ENCODE data around the gene MTAP. TPM values are rescaled to one million over a fixed set of nuclear protein-coding genes. Genes with fewer than 3 reads are reported as not detected.

The MTAP gene
- total RNA-seq, 4 donors from 2014 or later: 4.5 to 15.1 (median 13.6) TPM

DNA sequence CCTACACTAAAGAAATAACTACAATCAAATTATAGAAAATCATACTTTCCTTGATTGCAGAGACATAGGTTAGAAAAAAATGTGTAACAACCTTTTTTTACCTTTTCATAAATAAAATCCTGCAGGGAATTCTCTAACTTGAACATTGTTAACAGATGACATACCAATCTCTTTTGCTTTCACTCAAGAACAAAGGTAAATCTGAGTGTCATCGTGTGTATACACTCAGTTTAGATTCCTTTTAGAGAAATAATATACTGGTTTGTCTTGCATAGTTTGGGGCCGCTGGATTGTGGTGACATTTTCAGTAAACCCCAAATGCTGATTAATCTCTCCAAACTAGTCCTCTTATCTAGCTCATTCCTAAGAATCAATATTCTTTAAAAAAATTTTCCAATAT is 20.8 kb upstream of the MTAP start:
- DNase-seq: no peak
- H3K36me3 ChIP-seq: no peaks in the 10 kb centered on the region
- intact Hi-C loops (cut with DNase I; ENCODE audit: low total_unique reads) (no loop called here), in situ Hi-C loops (cut with MboI; ENCODE audit: low pct_ligation_motif_present in 1 of 4, low pct_unique_long_range_greater_than_20kb in 1 of 4, low sequenced_read_pairs in 3 of 4) (loop anchor here (25.0 kb wide), 3 partner anchors 319 to 544 kb away; partner anchors contain the start of genes IFNA14 (in 2 of the 4), IFNA17 (in 2 of the 4) and IFNA5 (in 2 of the 4))
- H3K9me3 ChIP-seq: no peaks in the 10 kb centered on the region
- WGBS, 2 donors (ENCODE audit: low coverage in 1 of 2): 64 to 71% methylated on average over 2 of the region's 2 CpGs
- no peak overlapping the region for H3K27ac ChIP-seq
- no peaks in the 10 kb centered on the region for H3K4me1 ChIP-seq
- no peaks in the 10 kb centered on the region for H3K27me3 ChIP-seq
- no peak overlapping the region for H3K4me3 ChIP-seq
- TF ChIP-seq POLR2AphosphoS5 (IDR thresholded peaks at IDR 0.05): no peak
- no peak for TF ChIP-seq CTCF (IDR thresholded peaks at IDR 0.05)
- no peak for TF ChIP-seq EP300 (IDR thresholded peaks at IDR 0.05; ENCODE audit: low read depth)
- TF ChIP-seq POLR2A (IDR thresholded peaks at IDR 0.05): no peak

DNA sequence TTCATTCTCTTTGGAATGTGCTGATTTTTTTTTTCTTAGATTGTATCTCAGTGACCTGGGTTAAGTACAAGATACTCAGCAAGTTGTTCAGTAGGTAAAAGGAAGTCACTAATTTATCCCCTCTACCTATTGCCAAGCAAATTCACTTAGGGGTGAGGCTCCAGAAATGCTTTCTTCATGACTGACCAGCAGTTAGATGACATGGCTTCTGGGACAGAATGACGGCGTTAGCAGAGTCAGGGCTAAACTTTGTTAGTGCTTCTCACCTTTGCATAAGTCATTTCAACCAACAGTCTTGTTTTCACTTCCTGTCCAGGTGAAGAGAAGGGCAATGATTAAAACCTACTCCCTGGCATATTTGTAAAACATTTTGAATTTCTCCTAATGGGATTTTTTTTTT is 20.2 kb upstream of the MTAP start:
- intact Hi-C loops (cut with DNase I; ENCODE audit: low total_unique reads) (no loop called here), in situ Hi-C loops (cut with MboI; ENCODE audit: low pct_ligation_motif_present in 1 of 4, low pct_unique_long_range_greater_than_20kb in 1 of 4, low sequenced_read_pairs in 3 of 4) (loop anchor here (25.0 kb wide), 3 partner anchors 320 to 545 kb away; partner anchors contain the start of genes IFNA14 (in 2 of the 4), IFNA17 (in 2 of the 4) and IFNA5 (in 2 of the 4))
- H3K27ac ChIP-seq: no peak overlapping the region
- no peaks in the 10 kb centered on the region for H3K9me3 ChIP-seq
- no peak for DNase-seq
- WGBS, 2 donors (ENCODE audit: low coverage in 1 of 2): 39 to 80% methylated on average over 2 of the region's 2 CpGs
- H3K4me3 ChIP-seq: no peak overlapping the region
- H3K27me3 ChIP-seq: no peaks in the 10 kb centered on the region
- no peaks in the 10 kb centered on the region for H3K36me3 ChIP-seq
- TF ChIP-seq EP300 (IDR thresholded peaks at IDR 0.05; ENCODE audit: low read depth): no peak
- no peak for TF ChIP-seq CTCF (IDR thresholded peaks at IDR 0.05)
- H3K4me1 ChIP-seq: no peaks in the 10 kb centered on the region

DNA sequence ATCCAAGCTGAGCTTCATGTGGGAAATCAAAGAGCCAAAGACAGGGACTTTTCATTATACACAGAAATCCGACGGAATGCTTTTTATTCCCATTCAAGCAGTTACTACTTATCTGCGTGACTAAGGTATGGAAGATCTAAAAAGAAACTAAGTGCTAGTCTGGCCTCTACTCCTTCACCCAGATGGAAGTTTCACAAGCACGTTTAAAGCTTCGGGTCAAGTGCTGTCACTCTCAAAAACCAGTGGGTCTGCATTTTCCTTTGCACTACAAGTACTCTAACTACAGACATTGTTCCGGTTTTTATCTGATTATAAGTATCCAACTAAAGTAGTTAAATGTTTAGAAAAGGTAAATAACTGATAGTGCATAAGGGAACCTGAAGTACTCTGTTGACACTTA is 13.7 kb upstream of the MTAP start:
- Histone ChIP-seq H3K36me3 (no peaks in the 10 kb centered on the region), H3K27ac (no peak overlapping the region), H3K4me1 (no peaks in the 10 kb centered on the region), H3K27me3 (peaks cover 23% of the 10 kb centered on the region), H3K9me3 (no peaks in the 10 kb centered on the region), H3K4me3 (no peak overlapping the region)
- DNase-seq: no peak
- no peak for TF ChIP-seq EP300 (IDR thresholded peaks at IDR 0.05; ENCODE audit: low read depth)
- no peak for TF ChIP-seq POLR2A (IDR thresholded peaks at IDR 0.05)
- TF ChIP-seq CTCF (IDR thresholded peaks at IDR 0.05): no peak
- TF ChIP-seq POLR2AphosphoS5 (IDR thresholded peaks at IDR 0.05): no peak
- in situ Hi-C loops (cut with MboI; ENCODE audit: low pct_ligation_motif_present in 1 of 4, low pct_unique_long_range_greater_than_20kb in 1 of 4, low sequenced_read_pairs in 3 of 4): loop anchor here (25.0 kb wide), 3 partner anchors 326 to 551 kb away; partner anchors contain the start of genes IFNA14 (in 2 of the 4), IFNA17 (in 2 of the 4) and IFNA5 (in 2 of the 4)
- intact Hi-C loops (cut with DNase I; ENCODE audit: low total_unique reads): loop anchor here (5.0 kb wide), 1 partner anchor 471 kb away; no protein-coding TSS in a partner anchor
- WGBS, 2 donors (ENCODE audit: low coverage in 1 of 2): 57 to 64% methylated on average over 6 of the region's 6 CpGs

- intact Hi-C loops (cut with DNase I; ENCODE audit: low total_unique reads): loop anchor here (5.0 kb wide), 1 partner anchor 472 kb away; no protein-coding TSS in a partner anchor
Measured at GRCh38 chr9:21789541-21790037, 12.8 kb upstream of the MTAP start.

More at GRCh38 chr9:21789541-21790037, 12.8 kb upstream of the MTAP start:
- no peak overlapping the region for H3K27ac ChIP-seq
- TF ChIP-seq EP300 (IDR thresholded peaks at IDR 0.05; ENCODE audit: low read depth): no peak
- peak; percentile 76 to 83 (median 79) for TF ChIP-seq CTCF (IDR thresholded peaks at IDR 0.05)
- H3K4me3 ChIP-seq: peak overlapping the region in 1 of 4 donors; percentile 29
- in situ Hi-C loops (cut with MboI; ENCODE audit: low pct_ligation_motif_present in 1 of 4, low pct_unique_long_range_greater_than_20kb in 1 of 4, low sequenced_read_pairs in 3 of 4): loop anchor here (10.0 to 25.0 kb wide), 5 partner anchors 325 to 552 kb away; partner anchors contain the start of genes IFNA14 (in 2 of the 4), IFNA17 (in 2 of the 4) and IFNA5 (in 2 of the 4)
- H3K27me3 ChIP-seq: peaks cover 29% of the 10 kb centered on the region
- 0% methylated on average over 1 to 2 of the region's 2 CpGs for WGBS, 2 donors (ENCODE audit: low coverage in 1 of 2)
- peak; percentile 49 for DNase-seq
- H3K36me3 ChIP-seq: no peaks in the 10 kb centered on the region
- H3K9me3 ChIP-seq: no peaks in the 10 kb centered on the region
- H3K4me1 ChIP-seq: no peaks in the 10 kb centered on the region

All from transverse colon (tissue), 4 donors.